Right lobe of liver (tissue), 4 donors: ENCODE data around the gene S1PR2.

ENCODE experiments used
- POLR2A ChIP-seq: fragments of 450-650 bp; IDR thresholded peaks from one replicate; pipeline ENCODE4 v1.6.1; 2017; ENCODE audit warnings: antibody characterized with exemption, mild to moderate bottlenecking
- TF ChIP-seq, protein P1 (sequence below), 4 donors: fragments of 200-600 bp in 3 of 4; fragments of 450-650 bp in 1 of 4; IDR thresholded peaks; one replicate each; pipeline versions ENCODE4 v1.5.1 to v1.8.0; 2016 to 2022; ENCODE audit warnings: antibody characterized with exemption in 4 of 4, mild to moderate bottlenecking in 2 of 4
- donor health status: DM: no; HTN: no; CAD: no.
- donor health status: DM: no; HTN: no; CAD: no.
- donor health status: DM: no; HTN: yes; CAD: no.

- TF ChIP-seq, protein P1, sequence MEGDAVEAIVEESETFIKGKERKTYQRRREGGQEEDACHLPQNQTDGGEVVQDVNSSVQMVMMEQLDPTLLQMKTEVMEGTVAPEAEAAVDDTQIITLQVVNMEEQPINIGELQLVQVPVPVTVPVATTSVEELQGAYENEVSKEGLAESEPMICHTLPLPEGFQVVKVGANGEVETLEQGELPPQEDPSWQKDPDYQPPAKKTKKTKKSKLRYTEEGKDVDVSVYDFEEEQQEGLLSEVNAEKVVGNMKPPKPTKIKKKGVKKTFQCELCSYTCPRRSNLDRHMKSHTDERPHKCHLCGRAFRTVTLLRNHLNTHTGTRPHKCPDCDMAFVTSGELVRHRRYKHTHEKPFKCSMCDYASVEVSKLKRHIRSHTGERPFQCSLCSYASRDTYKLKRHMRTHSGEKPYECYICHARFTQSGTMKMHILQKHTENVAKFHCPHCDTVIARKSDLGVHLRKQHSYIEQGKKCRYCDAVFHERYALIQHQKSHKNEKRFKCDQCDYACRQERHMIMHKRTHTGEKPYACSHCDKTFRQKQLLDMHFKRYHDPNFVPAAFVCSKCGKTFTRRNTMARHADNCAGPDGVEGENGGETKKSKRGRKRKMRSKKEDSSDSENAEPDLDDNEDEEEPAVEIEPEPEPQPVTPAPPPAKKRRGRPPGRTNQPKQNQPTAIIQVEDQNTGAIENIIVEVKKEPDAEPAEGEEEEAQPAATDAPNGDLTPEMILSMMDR (IDR thresholded peaks at IDR 0.05) = no peak
- TF ChIP-seq POLR2A = no peak
Observed at GRCh38 chr19:10224337-10224736, 6.8 kb downstream of the S1PR2 start.
